SK-N-MC (cell line): ENCODE measurements around the gene EED.
"Not testable (repeated sequence)": the region's sequence is repeated elsewhere in the genome, so short reads cannot be mapped to it uniquely, and the experiment has no call there.

Experiments
- EZH2 ChIP-seq: fragments of 200-600 bp; sonication (generic); IDR thresholded peaks from one replicate; pipeline ENCODE4 v1.6.1; 2017; ENCODE audit warnings: antibody characterized with exemption
- FOXP2 ChIP-seq: optimal IDR thresholded peaks from 2 replicates; pipeline ENCODE3; 2011; ENCODE audit warnings: mild to moderate bottlenecking, moderate library complexity; ENCODE audit not compliant: insufficient read depth; ENCODE audit errors: extremely low read length, control extremely low read depth
- POLR2AphosphoS5 ChIP-seq: IDR thresholded peaks from 2 replicates; pipeline ENCODE4 v1.6.1; 2012; ENCODE audit warnings: mild to moderate bottlenecking, low read depth, low read length, borderline replicate concordance

- not testable (repeated sequence) for TF ChIP-seq EZH2, POLR2AphosphoS5, FOXP2
These were observed 20.0 kb upstream of the EED start for GRCh38 chr11:86224575-86224974.
